K562 (cell line): ENCODE results near the gene TNPO2. TPM values are rescaled to one million over a fixed set of nuclear protein-coding genes. Genes with fewer than 3 reads are reported as not detected.

ENCODE experiments used
- ATF7 ChIP-seq: fragments of 450-650 bp; IDR thresholded peaks from 2 replicates; pipeline ENCODE4 v1.7.1; 2014; ENCODE audit warnings: mild to moderate bottlenecking, moderate library complexity
- BHLHE40 ChIP-seq: IDR thresholded peaks from 2 replicates; pipeline ENCODE4 v1.6.1; 2011; ENCODE audit warnings: low read length, improper control_type of control experiment
- CXXC5 ChIP-seq: fragments of 250-450 bp; sonication (Bioruptor Pico); IDR thresholded peaks from 2 replicates; pipeline ENCODE4 v1.8.0; 2022; ENCODE audit warnings: inconsistent platforms, mild to moderate bottlenecking, moderate library complexity
- ERF ChIP-seq: fragments of 450-650 bp; formaldehyde crosslinking; IDR thresholded peaks from 2 replicates; pipeline ENCODE4 v1.4.0; 2020; ENCODE audit warnings: mild to moderate bottlenecking, mixed read lengths
- KAT7 ChIP-seq: sonication (generic); formaldehyde crosslinking; IDR thresholded peaks from 2 replicates; pipeline ENCODE4 v1.8.0; 2022; ENCODE audit warnings: missing genetic modification reagents, mild to moderate bottlenecking, borderline replicate concordance
- KDM2B ChIP-seq: fragments of 250-450 bp; sonication (Bioruptor Pico); IDR thresholded peaks from 2 replicates; pipeline ENCODE4 v1.8.0; 2021; ENCODE audit warnings: mild to moderate bottlenecking, moderate library complexity
- MCM7 ChIP-seq, 2 experiments: fragments of 450-650 bp; IDR thresholded peaks; 2 replicates each; pipeline ENCODE4 v1.6.1; 2016 to 2018
- NCOA6 ChIP-seq: fragments of 450-650 bp; IDR thresholded peaks from 2 replicates; pipeline ENCODE4 v1.6.1; 2017; ENCODE audit warnings: mild to moderate bottlenecking
- RBM17 ChIP-seq: fragments of 200-400 bp; formaldehyde crosslinking; IDR thresholded peaks from 2 replicates; pipeline ENCODE4 v1.6.1; 2017; ENCODE audit warnings: low read depth, mild to moderate bottlenecking, low read length, borderline replicate concordance
- RBM34 ChIP-seq: fragments of 200-400 bp; formaldehyde crosslinking; IDR thresholded peaks from 2 replicates; pipeline ENCODE4 v1.6.1; 2018; ENCODE audit warnings: low read length, borderline replicate concordance; ENCODE audit not compliant: insufficient read depth
- RFX5 ChIP-seq: IDR thresholded peaks from 2 replicates; pipeline ENCODE4 v1.6.1; 2011; ENCODE audit warnings: low read depth, mild to moderate bottlenecking, improper control_type of control experiment, low read length
- YY1 ChIP-seq, 3 experiments: IDR thresholded peaks; 2 replicates each; pipeline ENCODE4 v1.6.1; 2011; ENCODE audit warnings: low read length in 2 of 3, mild to moderate bottlenecking in 2 of 3, moderate library complexity in 2 of 3, borderline replicate concordance in 1 of 3, control low read depth in 1 of 3, low read depth in 1 of 3; ENCODE audit not compliant: insufficient read depth in 3 of 3, insufficient replicate concordance in 2 of 3, control insufficient read depth in 1 of 3, insufficient read length in 1 of 3; ENCODE audit errors: extremely low read depth in 1 of 3
- ZNF263 ChIP-seq: sonication (generic); formaldehyde crosslinking; IDR thresholded peaks from 2 replicates; pipeline ENCODE4 v1.8.0; 2022; ENCODE audit warnings: mild to moderate bottlenecking, missing genetic modification reagents, borderline replicate concordance
- ZNF282 ChIP-seq: sonication (generic); formaldehyde crosslinking; IDR thresholded peaks from 2 replicates; pipeline ENCODE4 v1.8.1; 2023; ENCODE audit warnings: missing genetic modification reagents
- ZNF79 ChIP-seq: fragments of 250-450 bp; sonication (Bioruptor Pico); IDR thresholded peaks from 2 replicates; pipeline ENCODE4 v1.4.0; 2020; ENCODE audit warnings: low read depth, mild to moderate bottlenecking, moderate library complexity
- polyA plus RNA-seq, 8 experiments: library from polyadenylated mRNA; depleted of rRNA in 4 of 8; stranded (reverse) in 5 of 8; unstranded in 3 of 8; fragments of >200 nt; fragmentation: Nextera tagmentation in 2 of 8; fragmentation: Illumina TruSeq in 1 of 8; extraction: Ambion mirVana in 2 of 8; extraction: Trizol in 1 of 8; gene quantifications; 2 replicates each; pipeline versions ENCODE4 v1.2.1 to v1.2.3, GENCODE V29; 2011 to 2014; ENCODE audit warnings: inconsistent platforms in 1 of 8, missing spikeins in 1 of 8
- total RNA-seq, 7 experiments: library from RNA; depleted of rRNA in 6 of 7; stranded (reverse); fragments of >200 nt in 6 of 7; fragmentation: Illumina TruSeq in 2 of 7; extraction: Trizol in 2 of 7; gene quantifications; 2 replicates each; pipeline versions ENCODE4 v1.2.1 to v1.2.3, GENCODE V29; 2011 to 2021; ENCODE audit warnings: low replicate concordance in 1 of 7
- TF ChIP-seq, protein P1 (sequence below), 2 experiments: fragments of 450-650 bp in 1 of 2; sonication (generic) in 1 of 2; formaldehyde crosslinking; conservative IDR thresholded peaks; 2 replicates each; pipeline versions ENCODE4 v1.4.0 to v1.8.1; 2020 to 2022; ENCODE audit warnings: mild to moderate bottlenecking in 1 of 2, missing genetic modification reagents in 1 of 2
- TF ChIP-seq, protein P2 (sequence below): fragments of 250-450 bp; sonication (Bioruptor Pico); IDR thresholded peaks from 2 replicates; pipeline ENCODE4 v1.5.0; 2021
- TF ChIP-seq, protein P3 (sequence below): fragments of 250-450 bp; sonication (Bioruptor Pico); IDR thresholded peaks from 2 replicates; pipeline ENCODE4 v1.5.0; 2021; ENCODE audit warnings: mild to moderate bottlenecking, borderline replicate concordance
- TF ChIP-seq, protein P4 (sequence below): fragments of 250-450 bp; sonication (Bioruptor Pico); IDR thresholded peaks from 2 replicates; pipeline ENCODE4 v1.9.0; 2021; ENCODE audit warnings: mild to moderate bottlenecking, inconsistent platforms

The TNPO2 gene
- total and polyA plus RNA-seq, 9 of the 15 experiments (the other 6 are each of a cell fraction or from before 2014, with no cell fraction given), result 6.0 to 126 (median 53.8) TPM

DNA sequence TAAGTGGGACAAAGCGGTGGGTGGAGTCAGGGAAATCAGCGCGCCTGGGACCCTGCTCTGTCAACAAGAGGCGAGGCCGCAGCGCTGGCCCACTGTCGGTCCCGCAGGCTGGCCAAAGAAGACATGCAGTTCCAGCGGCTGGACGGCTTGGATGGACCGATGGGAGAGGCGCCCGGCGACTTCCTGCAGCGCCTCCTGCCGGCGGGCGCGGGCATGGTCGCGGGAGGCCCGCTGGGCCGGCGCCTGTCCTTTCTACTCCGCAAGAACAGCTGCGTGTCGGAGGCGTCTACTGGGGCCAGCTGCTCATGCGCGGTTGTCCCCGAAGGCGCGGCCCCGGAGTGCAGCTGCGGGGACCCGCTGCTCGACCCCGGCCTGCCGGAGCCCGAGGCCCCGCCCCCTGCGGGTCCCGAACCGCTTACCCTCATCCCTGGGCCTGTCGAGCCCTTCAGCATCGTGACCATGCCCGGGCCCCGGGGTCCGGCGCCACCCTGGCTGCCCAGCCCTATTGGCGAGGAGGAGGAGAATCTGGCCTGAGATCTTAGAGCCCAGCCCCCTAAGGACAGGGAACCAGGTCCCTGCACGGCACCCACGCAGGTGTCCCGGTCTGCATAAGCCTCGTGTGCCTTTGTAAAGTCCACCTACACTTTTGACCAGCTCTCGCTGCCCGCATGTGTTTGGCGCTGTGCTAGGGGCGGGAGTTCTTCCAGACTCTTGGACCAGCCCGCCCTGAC lies 34.0 kb upstream of the TNPO2 start (continued):
- peak in 1 of 3 experiments; percentile 27 for TF ChIP-seq YY1 (IDR thresholded peaks at IDR 0.05; ENCODE audit: borderline replicate concordance in 1 of 3, control insufficient read depth in 1 of 3, extremely low read depth in 1 of 3, insufficient read depth in 3 of 3, insufficient read length in 1 of 3, insufficient replicate concordance in 2 of 3, low read depth in 1 of 3, low read length in 2 of 3)
- TF ChIP-seq, protein P1, sequence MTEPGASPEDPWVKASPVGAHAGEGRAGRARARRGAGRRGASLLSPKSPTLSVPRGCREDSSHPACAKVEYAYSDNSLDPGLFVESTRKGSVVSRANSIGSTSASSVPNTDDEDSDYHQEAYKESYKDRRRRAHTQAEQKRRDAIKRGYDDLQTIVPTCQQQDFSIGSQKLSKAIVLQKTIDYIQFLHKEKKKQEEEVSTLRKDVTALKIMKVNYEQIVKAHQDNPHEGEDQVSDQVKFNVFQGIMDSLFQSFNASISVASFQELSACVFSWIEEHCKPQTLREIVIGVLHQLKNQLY (CRISPR knock-in tag; conservative IDR thresholded peaks at IDR 0.05), result no peak
- no peak for TF ChIP-seq ERF
- TF ChIP-seq, protein P2, sequence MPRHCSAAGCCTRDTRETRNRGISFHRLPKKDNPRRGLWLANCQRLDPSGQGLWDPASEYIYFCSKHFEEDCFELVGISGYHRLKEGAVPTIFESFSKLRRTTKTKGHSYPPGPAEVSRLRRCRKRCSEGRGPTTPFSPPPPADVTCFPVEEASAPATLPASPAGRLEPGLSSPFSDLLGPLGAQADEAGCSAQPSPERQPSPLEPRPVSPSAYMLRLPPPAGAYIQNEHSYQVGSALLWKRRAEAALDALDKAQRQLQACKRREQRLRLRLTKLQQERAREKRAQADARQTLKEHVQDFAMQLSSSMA (CRISPR knock-in tag), result no peak
- TF ChIP-seq NCOA6, result peak; percentile 74
- no peak for TF ChIP-seq MCM7 (IDR thresholded peaks at IDR 0.05)
- TF ChIP-seq ZNF282 (CRISPR knock-in tag), result 0 out of 2 replicates have a peak, but pooled peaks have one; percentile 38
- no peak for TF ChIP-seq ZNF263 (CRISPR knock-in tag)
- TF ChIP-seq, protein P3, sequence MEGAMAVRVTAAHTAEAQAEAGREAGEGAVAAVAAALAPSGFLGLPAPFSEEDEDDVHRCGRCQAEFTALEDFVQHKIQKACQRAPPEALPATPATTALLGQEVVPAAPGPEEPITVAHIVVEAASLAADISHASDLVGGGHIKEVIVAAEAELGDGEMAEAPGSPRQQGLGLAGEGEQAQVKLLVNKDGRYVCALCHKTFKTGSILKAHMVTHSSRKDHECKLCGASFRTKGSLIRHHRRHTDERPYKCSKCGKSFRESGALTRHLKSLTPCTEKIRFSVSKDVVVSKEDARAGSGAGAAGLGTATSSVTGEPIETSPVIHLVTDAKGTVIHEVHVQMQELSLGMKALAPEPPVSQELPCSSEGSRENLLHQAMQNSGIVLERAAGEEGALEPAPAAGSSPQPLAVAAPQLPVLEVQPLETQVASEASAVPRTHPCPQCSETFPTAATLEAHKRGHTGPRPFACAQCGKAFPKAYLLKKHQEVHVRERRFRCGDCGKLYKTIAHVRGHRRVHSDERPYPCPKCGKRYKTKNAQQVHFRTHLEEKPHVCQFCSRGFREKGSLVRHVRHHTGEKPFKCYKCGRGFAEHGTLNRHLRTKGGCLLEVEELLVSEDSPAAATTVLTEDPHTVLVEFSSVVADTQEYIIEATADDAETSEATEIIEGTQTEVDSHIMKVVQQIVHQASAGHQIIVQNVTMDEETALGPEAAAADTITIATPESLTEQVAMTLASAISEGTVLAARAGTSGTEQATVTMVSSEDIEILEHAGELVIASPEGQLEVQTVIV (CRISPR knock-in tag), result no peak
- TF ChIP-seq, protein P4, sequence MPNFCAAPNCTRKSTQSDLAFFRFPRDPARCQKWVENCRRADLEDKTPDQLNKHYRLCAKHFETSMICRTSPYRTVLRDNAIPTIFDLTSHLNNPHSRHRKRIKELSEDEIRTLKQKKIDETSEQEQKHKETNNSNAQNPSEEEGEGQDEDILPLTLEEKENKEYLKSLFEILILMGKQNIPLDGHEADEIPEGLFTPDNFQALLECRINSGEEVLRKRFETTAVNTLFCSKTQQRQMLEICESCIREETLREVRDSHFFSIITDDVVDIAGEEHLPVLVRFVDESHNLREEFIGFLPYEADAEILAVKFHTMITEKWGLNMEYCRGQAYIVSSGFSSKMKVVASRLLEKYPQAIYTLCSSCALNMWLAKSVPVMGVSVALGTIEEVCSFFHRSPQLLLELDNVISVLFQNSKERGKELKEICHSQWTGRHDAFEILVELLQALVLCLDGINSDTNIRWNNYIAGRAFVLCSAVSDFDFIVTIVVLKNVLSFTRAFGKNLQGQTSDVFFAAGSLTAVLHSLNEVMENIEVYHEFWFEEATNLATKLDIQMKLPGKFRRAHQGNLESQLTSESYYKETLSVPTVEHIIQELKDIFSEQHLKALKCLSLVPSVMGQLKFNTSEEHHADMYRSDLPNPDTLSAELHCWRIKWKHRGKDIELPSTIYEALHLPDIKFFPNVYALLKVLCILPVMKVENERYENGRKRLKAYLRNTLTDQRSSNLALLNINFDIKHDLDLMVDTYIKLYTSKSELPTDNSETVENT (CRISPR knock-in tag), result no peak
- TF ChIP-seq BHLHE40, result peak; percentile 38; the same call in 1 of the 2 replicates
- TF ChIP-seq KDM2B (CRISPR knock-in tag), result no peak
- peak; percentile 75 for TF ChIP-seq CXXC5 (CRISPR knock-in tag)
- TF ChIP-seq RBM17, result no peak
- no peak for TF ChIP-seq RBM34
- TF ChIP-seq RFX5, result no peak
- TF ChIP-seq ATF7, result peak; percentile 42; the same call in 1 of the 2 replicates
- TF ChIP-seq KAT7 (CRISPR knock-in tag), result no peak
- TF ChIP-seq ZNF79, result no peak
